Vagina (tissue), 2 donors: ENCODE results near the gene CPLX3. TPM values are rescaled to one million over a fixed set of nuclear protein-coding genes. Genes with fewer than 3 reads are reported as not detected.
"Not testable (repeated sequence)": the region's sequence is repeated elsewhere in the genome, so short reads cannot be mapped to it uniquely, and the experiment has no call there.

Source experiments
- DNase-seq, 2 donors: peaks; one replicate each; pipeline ENCODE4 v3.0.0-alpha.2; 2017; ENCODE audit errors: extremely low spot score in 2 of 2
- H3K27ac ChIP-seq: fragments of 200-600 bp; sonication (generic); one replicate; pipeline ENCODE4 v1.5.1; 2019
- H3K27me3 ChIP-seq: fragments of 200-600 bp; sonication (generic); one replicate; pipeline ENCODE4 v1.5.1; 2019
- H3K36me3 ChIP-seq, 2 donors: fragments of 200-600 bp; sonication (generic); one replicate each; pipeline ENCODE4 v1.5.1; 2017 to 2019
- H3K4me1 ChIP-seq: fragments of 200-600 bp; sonication (generic); one replicate; pipeline ENCODE4 v1.5.1; 2019
- H3K4me3 ChIP-seq, 2 donors: fragments of 200-600 bp; sonication (generic); 1 replicate in 1 of 2; 2 replicates in 1 of 2; pipeline ENCODE4 v1.5.1; 2016 to 2019
- H3K9me3 ChIP-seq: fragments of 200-600 bp; sonication (generic); one replicate; pipeline ENCODE4 v1.5.1; 2019
- CTCF ChIP-seq, 3 experiments: fragments of 450-650 bp in 2 of 3; fragments of 200-600 bp in 1 of 3; sonication (generic) in 1 of 3; IDR thresholded peaks; one replicate each; pipeline ENCODE4 v1.5.1; 2017 to 2019; ENCODE audit warnings: antibody characterized with exemption in 3 of 3, mild to moderate bottlenecking in 2 of 3, moderate library complexity in 2 of 3
- POLR2A ChIP-seq, 2 donors: fragments of 450-650 bp; IDR thresholded peaks; one replicate each; pipeline ENCODE4 v1.6.1; 2017; ENCODE audit warnings: antibody characterized with exemption in 2 of 2, mild to moderate bottlenecking in 2 of 2, moderate library complexity in 2 of 2
- POLR2AphosphoS5 ChIP-seq, 2 donors: sonication (generic); formaldehyde crosslinking; IDR thresholded peaks; one replicate each; pipeline ENCODE4 v1.9.0; 2017; ENCODE audit warnings: antibody characterized with exemption in 2 of 2, mild to moderate bottlenecking in 2 of 2, low read depth in 1 of 2; ENCODE audit not compliant: insufficient read depth in 1 of 2
- intact Hi-C: fragments of 100-400 bp; cut with DNase I; formaldehyde crosslinking; loops from one replicate; pipeline ENCODE4 v1.15.1; 2023
- total RNA-seq: library from RNA; depleted of rRNA; stranded (reverse); fragments of >200 nt; gene quantifications from one replicate; pipeline ENCODE4 v1.2.3, GENCODE V29; 2016

The CPLX3 gene
- total RNA-seq, 1 donor from 2014 or later: not detected

GRCh38 chr15:74785194-74786032 is 41.0 kb upstream of the CPLX3 start:
- peak overlapping the region in 1 of 2 donors; percentile 7 for H3K4me3 ChIP-seq
- peaks cover 93% of the 10 kb centered on the region for H3K4me1 ChIP-seq
- intact Hi-C loops: loop anchor here (10.0 kb wide), 1 partner anchor 411 kb away; no protein-coding TSS in a partner anchor

GRCh38 chr15:74786081-74786480 is 40.3 kb upstream of the CPLX3 start:
- H3K4me1 ChIP-seq: peaks cover 93% of the 10 kb centered on the region
- peak overlapping the region; percentile 79 for H3K27ac ChIP-seq
- peak overlapping the region in 1 of 2 donors; percentile 7 for H3K4me3 ChIP-seq
- H3K36me3 ChIP-seq, H3K9me3 ChIP-seq, DNase-seq, H3K27me3 ChIP-seq: not testable (repeated sequence)
- intact Hi-C loops: loop anchor here (10.0 kb wide), 1 partner anchor 411 kb away; no protein-coding TSS in a partner anchor

More at GRCh38 chr15:74785194-74786032, 41.0 kb upstream of the CPLX3 start:
- DNase-seq: no peak
- TF ChIP-seq POLR2A (IDR thresholded peaks at IDR 0.05): no peak
- no peak for TF ChIP-seq CTCF (IDR thresholded peaks at IDR 0.05)
- no peak for TF ChIP-seq POLR2AphosphoS5 (IDR thresholded peaks at IDR 0.05; ENCODE audit: insufficient read depth in 1 of 2, low read depth in 1 of 2)
- no peaks in the 10 kb centered on the region for H3K27me3 ChIP-seq
- H3K9me3 ChIP-seq: no peaks in the 10 kb centered on the region
- H3K27ac ChIP-seq: peak overlapping the region; percentile 79
- H3K36me3 ChIP-seq: no peaks in the 10 kb centered on the region

GRCh38 chr15:74786551-74787165 is 39.8 kb upstream of the CPLX3 start:
- Histone ChIP-seq H3K4me1 (peaks cover 93% of the 10 kb centered on the region), H3K36me3 (no peaks in the 10 kb centered on the region), H3K27me3 (no peaks in the 10 kb centered on the region), H3K27ac (peak overlapping the region; percentile 79), H3K9me3 (no peaks in the 10 kb centered on the region), H3K4me3 (peak overlapping the region in 1 of 2 donors; percentile 9)
- TF ChIP-seq POLR2AphosphoS5 (IDR thresholded peaks at IDR 0.05; ENCODE audit: insufficient read depth in 1 of 2, low read depth in 1 of 2): no peak
- no peak for TF ChIP-seq POLR2A (IDR thresholded peaks at IDR 0.05)
- TF ChIP-seq CTCF (IDR thresholded peaks at IDR 0.05): no peak
- DNase-seq: no peak
- intact Hi-C loops: loop anchor here (10.0 kb wide), 1 partner anchor 412 kb away; no protein-coding TSS in a partner anchor

- no peak for DNase-seq
- Histone ChIP-seq H3K36me3 (no peaks in the 10 kb centered on the region), H3K4me1 (peaks cover 100% of the 10 kb centered on the region), H3K27ac (peak overlapping the region; percentile 79), H3K27me3 (no peaks in the 10 kb centered on the region), H3K4me3 (peak overlapping the region in 1 of 2 donors; percentile 9), H3K9me3 (no peaks in the 10 kb centered on the region)
- intact Hi-C loops: loop anchor here (10.0 kb wide), 1 partner anchor 413 kb away; no protein-coding TSS in a partner anchor
- TF ChIP-seq CTCF (IDR thresholded peaks at IDR 0.05): peak in 1 of 3 experiments; percentile 18
- TF ChIP-seq POLR2A (IDR thresholded peaks at IDR 0.05): no peak
- peak in 1 of 2 donors; percentile 18 for TF ChIP-seq POLR2AphosphoS5 (IDR thresholded peaks at IDR 0.05; ENCODE audit: insufficient read depth in 1 of 2, low read depth in 1 of 2)
These were observed 39.0 kb upstream of the CPLX3 start for GRCh38 chr15:74787251-74788041.
